HG03439 (cell line): ENCODE results near the gene FIG4.
"Not testable (repeated sequence)": the region's sequence is repeated elsewhere in the genome, so short reads cannot be mapped to it uniquely, and the experiment has no call there.

ENCODE experiments used
- ATAC-seq: cut with Tn5 transposase; IDR thresholded peaks from one replicate; pipeline ENCODE4 v1.9.1; 2021; ENCODE audit warnings: mild to moderate bottlenecking, moderate library complexity; ENCODE audit not compliant: unreplicated experiment

Gene FIG4

GRCh38 chr6:109759098-109759955 lies 68.2 kb downstream of the FIG4 start:
- ATAC-seq: no peak

- no peak for ATAC-seq
Measured at GRCh38 chr6:109760208-109760607, 69.1 kb downstream of the FIG4 start.

GRCh38 chr6:109762166-109762565 lies 71.1 kb downstream of the FIG4 start:
- ATAC-seq: no peak

GRCh38 chr6:109762769-109763441 lies 71.8 kb downstream of the FIG4 start:
- ATAC-seq: no peak

- no peak for ATAC-seq
Measured at GRCh38 chr6:109766167-109766566, 75.1 kb downstream of the FIG4 start.

- no peak for ATAC-seq
Measured at GRCh38 chr6:109767961-109768360, 76.9 kb downstream of the FIG4 start.

- ATAC-seq: no peak
Measured at GRCh38 chr6:109768485-109768884, 77.4 kb downstream of the FIG4 start.

- no peak for ATAC-seq
Measured at GRCh38 chr6:109769213-109769612, 78.1 kb downstream of the FIG4 start.

GRCh38 chr6:109770047-109770446 lies 79.0 kb downstream of the FIG4 start:
- no peak for ATAC-seq

- no peak for ATAC-seq
Measured at GRCh38 chr6:109770779-109771178, 79.7 kb downstream of the FIG4 start.

GRCh38 chr6:109771939-109772755 lies 81.1 kb downstream of the FIG4 start:
- not testable (repeated sequence) for ATAC-seq

- ATAC-seq: no peak
Measured at GRCh38 chr6:109772883-109773431, 81.9 kb downstream of the FIG4 start.

GRCh38 chr6:109781001-109781400 lies 89.9 kb downstream of the FIG4 start:
- no peak for ATAC-seq

- no peak for ATAC-seq
Measured at GRCh38 chr6:109782491-109782999, 91.4 kb downstream of the FIG4 start.

GRCh38 chr6:109783250-109783986 lies 92.3 kb downstream of the FIG4 start:
- ATAC-seq: no peak

- ATAC-seq: no peak
Measured at GRCh38 chr6:109787312-109787711, 96.2 kb downstream of the FIG4 start.

- no peak for ATAC-seq
Measured at GRCh38 chr6:109788687-109789086, 97.6 kb downstream of the FIG4 start.

- ATAC-seq: no peak
Measured at GRCh38 chr6:109790131-109790530, 99.0 kb downstream of the FIG4 start.

- ATAC-seq: no peak
Measured at GRCh38 chr6:109791301-109791700, 100.2 kb downstream of the FIG4 start.

- no peak for ATAC-seq
Measured at GRCh38 chr6:109793021-109793420, 101.9 kb downstream of the FIG4 start.
